Fibroblast of the aortic adventitia (primary cell): ENCODE measurements around the gene LAMA3. TPM values are rescaled to one million over a fixed set of nuclear protein-coding genes. Genes with fewer than 3 reads are reported as not detected.
A peak's percentile ranks its signal among the peaks of the same experiment; 100 is the strongest.

ENCODE experiments used
- DNase-seq: peaks from one replicate; pipeline ENCODE4 v3.0.0-alpha.2; 2010; ENCODE audit warnings: low read depth
- H3K4me3 ChIP-seq: 2 replicates; pipeline ENCODE4 v1.5.1; 2011; ENCODE audit warnings: low read depth, mild to moderate bottlenecking, control low read depth, low read length, moderate library complexity
- total RNA-seq: library from RNA; depleted of rRNA; stranded (reverse); fragments of >200 nt; gene quantifications from 2 replicates; pipeline ENCODE4 v1.2.3, GENCODE V29; 2012; ENCODE audit warnings: low replicate concordance
- TF ChIP-seq, protein P1 (sequence below): IDR thresholded peaks from 2 replicates; pipeline ENCODE4 v1.5.1; 2011; ENCODE audit warnings: mild to moderate bottlenecking, low read length, control low read depth, inconsistent platforms; ENCODE audit not compliant: insufficient read depth

Gene LAMA3
- total RNA-seq, 1 donor, result 15.7 TPM

DNA sequence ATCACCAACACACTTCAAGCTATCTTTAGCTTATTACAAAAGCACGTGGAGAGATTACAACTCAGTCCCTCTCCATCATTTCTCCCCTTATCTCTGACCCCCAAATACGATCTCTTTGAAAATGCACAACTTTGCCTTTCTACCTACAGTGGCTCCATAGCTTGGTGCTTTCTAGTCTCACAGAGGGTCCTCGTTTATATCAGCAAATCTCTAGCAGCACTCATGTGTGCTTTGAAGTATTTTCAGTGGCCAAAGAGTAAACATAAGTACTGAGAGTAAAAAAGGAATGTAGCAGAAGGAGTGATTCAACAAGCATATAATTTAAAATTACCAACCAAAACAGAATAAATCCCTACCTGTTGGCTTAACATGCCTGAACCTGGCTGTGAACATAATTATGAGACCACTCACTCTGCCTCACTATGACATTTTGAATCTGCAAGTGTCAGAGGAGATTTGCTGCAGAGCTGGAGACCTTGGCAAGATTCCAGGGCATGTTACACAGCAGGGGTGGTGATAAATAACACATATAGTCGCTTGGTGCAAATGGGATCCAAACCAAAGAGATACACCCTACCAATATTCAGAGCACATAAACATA, 54.6 kb downstream of the LAMA3 start:
- DNase-seq, result no peak
- TF ChIP-seq, protein P1, sequence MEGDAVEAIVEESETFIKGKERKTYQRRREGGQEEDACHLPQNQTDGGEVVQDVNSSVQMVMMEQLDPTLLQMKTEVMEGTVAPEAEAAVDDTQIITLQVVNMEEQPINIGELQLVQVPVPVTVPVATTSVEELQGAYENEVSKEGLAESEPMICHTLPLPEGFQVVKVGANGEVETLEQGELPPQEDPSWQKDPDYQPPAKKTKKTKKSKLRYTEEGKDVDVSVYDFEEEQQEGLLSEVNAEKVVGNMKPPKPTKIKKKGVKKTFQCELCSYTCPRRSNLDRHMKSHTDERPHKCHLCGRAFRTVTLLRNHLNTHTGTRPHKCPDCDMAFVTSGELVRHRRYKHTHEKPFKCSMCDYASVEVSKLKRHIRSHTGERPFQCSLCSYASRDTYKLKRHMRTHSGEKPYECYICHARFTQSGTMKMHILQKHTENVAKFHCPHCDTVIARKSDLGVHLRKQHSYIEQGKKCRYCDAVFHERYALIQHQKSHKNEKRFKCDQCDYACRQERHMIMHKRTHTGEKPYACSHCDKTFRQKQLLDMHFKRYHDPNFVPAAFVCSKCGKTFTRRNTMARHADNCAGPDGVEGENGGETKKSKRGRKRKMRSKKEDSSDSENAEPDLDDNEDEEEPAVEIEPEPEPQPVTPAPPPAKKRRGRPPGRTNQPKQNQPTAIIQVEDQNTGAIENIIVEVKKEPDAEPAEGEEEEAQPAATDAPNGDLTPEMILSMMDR, result no peak
- H3K4me3 ChIP-seq, result no peak overlapping the region

DNA sequence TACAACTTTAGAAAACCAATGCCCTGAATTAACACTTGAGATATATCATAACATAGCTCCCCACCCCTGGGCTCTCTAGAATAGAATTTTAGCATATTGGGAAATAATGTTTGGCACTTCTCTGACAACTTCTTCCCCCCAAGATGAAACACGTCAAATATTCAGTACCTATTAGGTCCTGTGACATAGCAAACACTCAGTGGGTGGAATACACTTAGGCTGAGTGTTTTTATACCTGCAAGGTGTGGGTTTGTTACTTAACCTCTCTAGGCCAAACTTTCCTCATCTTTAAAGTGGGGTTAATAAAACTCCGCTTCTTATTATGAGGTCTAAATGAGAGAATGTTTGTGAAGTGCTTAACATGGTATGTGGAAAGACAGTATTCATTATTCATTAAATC, 56.1 kb downstream of the LAMA3 start:
- no peak overlapping the region for H3K4me3 ChIP-seq
- no peak for DNase-seq
- TF ChIP-seq, protein P1, result no peak

DNA sequence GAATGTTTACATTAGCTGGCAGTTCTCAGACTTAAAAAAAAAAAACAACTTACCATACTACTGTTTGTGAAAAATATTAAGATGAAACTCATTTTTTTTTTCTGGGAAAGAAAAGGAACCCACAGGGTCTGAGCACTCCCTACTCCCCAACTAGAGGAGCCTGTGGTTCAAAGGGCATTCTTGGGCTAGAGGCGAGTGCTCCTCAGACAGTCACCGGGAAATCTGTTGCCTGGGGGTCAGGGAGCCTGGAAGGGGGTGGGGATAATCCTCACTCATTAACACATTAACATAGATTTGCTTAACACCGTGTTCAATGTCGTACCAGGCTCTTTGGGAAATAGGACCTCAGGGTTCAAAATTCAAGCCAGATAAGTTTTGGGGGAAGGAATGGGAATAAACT, 57.6 kb downstream of the LAMA3 start:
- H3K4me3 ChIP-seq, result no peak overlapping the region
- no peak for DNase-seq
- TF ChIP-seq, protein P1, result no peak

DNA sequence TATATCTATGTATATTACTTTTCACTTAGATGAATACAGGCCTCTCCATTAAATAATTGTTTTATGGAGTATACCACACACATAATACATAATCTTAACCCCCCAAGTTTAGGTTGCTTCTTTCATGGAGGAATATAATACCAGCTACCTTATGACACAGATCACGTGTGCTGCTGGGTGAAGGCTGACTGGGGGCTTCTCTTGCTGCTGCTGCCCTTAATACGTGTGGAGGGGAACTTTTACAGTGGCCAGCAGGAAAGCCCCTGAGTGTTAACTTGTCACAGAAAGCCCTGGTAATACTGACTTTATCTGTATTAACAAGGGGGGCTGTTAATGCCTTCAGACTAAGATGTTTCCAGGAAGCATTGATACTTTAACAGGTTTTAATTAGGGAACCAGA, 63.1 kb downstream of the LAMA3 start:
- no peak overlapping the region for H3K4me3 ChIP-seq
- TF ChIP-seq, protein P1, result no peak
- DNase-seq, result no peak

DNA sequence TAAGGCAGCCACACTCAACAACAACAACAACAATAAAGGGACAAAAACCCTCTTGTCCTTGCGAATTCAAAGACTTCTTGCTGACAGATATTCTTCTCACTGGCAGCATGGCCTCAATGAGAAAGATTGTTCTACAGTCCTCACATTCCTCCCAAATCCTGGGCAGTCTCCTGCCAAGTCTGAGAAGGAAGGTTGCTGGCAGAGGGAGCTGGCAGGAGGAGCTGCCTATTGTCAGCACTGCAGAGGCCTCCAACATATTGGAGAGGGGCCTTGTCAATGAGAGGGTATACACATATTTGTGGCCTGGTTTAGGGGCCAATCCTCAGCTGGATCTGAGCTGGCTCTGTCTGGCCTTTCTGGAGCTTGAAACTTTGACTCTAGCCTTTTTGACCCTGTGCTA, 63.5 kb downstream of the LAMA3 start:
- peak; percentile 61 for DNase-seq

DNA sequence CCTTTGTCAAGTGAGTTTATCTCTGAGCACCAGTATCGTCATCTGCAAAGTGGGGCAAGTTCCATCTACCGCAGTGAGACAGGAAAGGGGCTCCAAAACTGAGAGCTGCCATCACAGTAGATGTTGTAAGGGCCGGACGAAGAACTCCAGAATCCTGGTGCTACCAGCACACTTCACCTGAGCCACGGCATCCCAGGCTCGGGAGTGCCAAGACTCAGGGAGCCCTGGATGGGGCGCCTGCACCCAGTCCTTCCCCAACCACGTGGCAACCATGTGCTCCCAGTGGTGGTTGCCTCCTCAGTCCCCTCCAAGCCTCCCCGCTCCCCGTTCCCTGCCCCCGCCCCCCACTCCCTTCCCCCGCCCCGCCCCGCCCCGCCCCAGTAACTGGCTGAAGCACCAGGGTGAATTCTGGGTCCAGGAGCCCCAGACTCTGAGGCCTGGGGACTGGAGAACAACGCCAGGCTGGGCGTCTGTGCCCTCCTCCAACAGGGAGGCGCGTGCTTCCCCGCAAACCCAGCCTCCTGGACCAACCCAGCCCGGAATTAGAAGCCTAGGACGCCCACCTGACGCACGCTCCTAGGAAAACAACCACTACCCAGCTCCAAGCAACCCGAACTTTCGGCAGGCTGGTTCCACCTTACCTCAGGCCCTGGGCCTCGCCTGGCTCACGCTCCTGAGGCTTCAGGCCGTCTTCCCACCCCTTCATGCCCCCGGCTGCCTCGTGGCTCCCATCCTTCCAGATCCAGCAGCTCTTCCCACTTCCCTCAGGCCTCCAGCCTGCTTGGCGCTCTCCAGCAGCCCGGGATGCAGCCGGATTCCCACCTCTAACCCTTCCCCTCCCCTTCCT, 67.6 kb downstream of the LAMA3 start:
- TF ChIP-seq, protein P1, result no peak
- DNase-seq, result no peak
- no peak overlapping the region for H3K4me3 ChIP-seq

More for the DNA sequence above, 63.5 kb downstream of the LAMA3 start:
- no peak overlapping the region for H3K4me3 ChIP-seq
- TF ChIP-seq, protein P1, result no peak

DNA sequence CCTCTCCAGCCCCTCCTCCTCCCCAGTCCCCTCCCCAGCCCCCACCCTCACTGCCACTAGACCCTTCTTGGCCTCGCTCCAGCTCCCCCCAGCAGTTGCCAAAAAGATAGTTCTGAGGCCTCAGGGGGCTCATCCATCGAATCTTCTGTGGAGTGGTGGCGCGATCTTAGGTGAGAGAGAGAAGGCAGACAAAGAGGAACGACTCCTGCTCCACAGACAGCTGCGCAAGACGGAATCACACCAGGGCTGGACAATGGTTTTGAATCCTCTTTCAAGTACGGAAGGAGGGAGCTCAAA, 68.1 kb downstream of the LAMA3 start:
- no peak for DNase-seq
- H3K4me3 ChIP-seq, result no peak overlapping the region
- TF ChIP-seq, protein P1, result no peak
